K562 (cell line): ENCODE results near the gene RAP2B. TPM values are rescaled to one million over a fixed set of nuclear protein-coding genes. Genes with fewer than 3 reads are reported as not detected.

Experiments used
- ARNT ChIP-seq, 2 experiments: fragments of 450-650 bp; IDR thresholded peaks; 2 replicates each; pipeline ENCODE4 v1.6.1; 2016; ENCODE audit warnings: mild to moderate bottlenecking in 1 of 2
- CAMTA2 ChIP-seq: fragments of 250-450 bp; sonication (Bioruptor Pico); conservative IDR thresholded peaks from 2 replicates; pipeline ENCODE4 v1.5.1; 2022
- CBX3 ChIP-seq, 2 experiments: IDR thresholded peaks; 1 replicate in 1 of 2; 2 replicates in 1 of 2; pipeline ENCODE4 v1.6.1; 2012; ENCODE audit warnings: inconsistent platforms in 2 of 2, low read length in 2 of 2, borderline replicate concordance in 1 of 2, control low read depth in 1 of 2
- CREB1 ChIP-seq, 2 experiments: sonication (generic) in 1 of 2; formaldehyde crosslinking in 1 of 2; IDR thresholded peaks; 2 replicates each; pipeline versions ENCODE4 v1.6.1 to v1.8.0; 2012 to 2022; ENCODE audit warnings: inconsistent platforms in 1 of 2, mild to moderate bottlenecking in 1 of 2, missing genetic modification reagents in 1 of 2, moderate library complexity in 1 of 2
- DNMT1 ChIP-seq: fragments of 450-650 bp; IDR thresholded peaks from 2 replicates; pipeline ENCODE4 v1.6.1; 2016; ENCODE audit warnings: antibody characterized with exemption, mild to moderate bottlenecking
- HNRNPK ChIP-seq: fragments of 200-400 bp; formaldehyde crosslinking; IDR thresholded peaks from one replicate; pipeline ENCODE4 v1.6.1; 2018; ENCODE audit warnings: mild to moderate bottlenecking, low read depth, low read length; ENCODE audit not compliant: poor library complexity, severe bottlenecking
- KAT2B ChIP-seq: IDR thresholded peaks from one replicate; pipeline ENCODE4 v1.6.1; 2012; ENCODE audit warnings: low read depth, mild to moderate bottlenecking, control low read depth, inconsistent platforms, low read length, moderate library complexity
- KDM2B ChIP-seq: fragments of 250-450 bp; sonication (Bioruptor Pico); IDR thresholded peaks from 2 replicates; pipeline ENCODE4 v1.8.0; 2021; ENCODE audit warnings: mild to moderate bottlenecking, moderate library complexity
- LARP7 ChIP-seq: fragments of 450-650 bp; IDR thresholded peaks from 2 replicates; pipeline ENCODE4 v1.6.1; 2016
- MBD1 ChIP-seq: fragments of 250-450 bp; sonication (Bioruptor Pico); IDR thresholded peaks from 2 replicates; pipeline ENCODE4 v1.8.0; 2022; ENCODE audit warnings: inconsistent platforms
- MTA2 ChIP-seq: fragments of 450-650 bp; IDR thresholded peaks from 2 replicates; pipeline ENCODE4 v1.6.1; 2016; ENCODE audit warnings: low read depth
- NR2C1 ChIP-seq, 2 experiments: fragments of 450-650 bp; IDR thresholded peaks; 2 replicates each; pipeline ENCODE4 v1.6.1; 2017; ENCODE audit warnings: mild to moderate bottlenecking in 2 of 2, antibody characterized with exemption in 1 of 2, inconsistent platforms in 1 of 2, missing compliant biosample characterization in 1 of 2, missing genetic modification characterization in 1 of 2
- PRMT5 ChIP-seq: sonication (generic); formaldehyde crosslinking; IDR thresholded peaks from 2 replicates; pipeline ENCODE4 v1.5.0; 2020; ENCODE audit warnings: missing genetic modification reagents
- RBFOX2 ChIP-seq: fragments of 200-400 bp; formaldehyde crosslinking; IDR thresholded peaks from 2 replicates; pipeline ENCODE4 v1.6.1; 2017; ENCODE audit warnings: low read depth, mild to moderate bottlenecking, low read length, moderate library complexity
- SFPQ ChIP-seq: fragments of 200-400 bp; formaldehyde crosslinking; IDR thresholded peaks from 2 replicates; pipeline ENCODE4 v1.6.1; 2017; ENCODE audit warnings: mild to moderate bottlenecking, low read depth, low read length, moderate library complexity
- SUPT5H ChIP-seq: fragments of 450-650 bp; IDR thresholded peaks from 2 replicates; pipeline ENCODE4 v1.6.1; 2016
- TAL1 ChIP-seq: fragments of 450-650 bp; IDR thresholded peaks from 2 replicates; pipeline ENCODE4 v1.6.1; 2016; ENCODE audit warnings: mild to moderate bottlenecking
- TEAD4 ChIP-seq, 2 experiments: sonication (generic) in 1 of 2; formaldehyde crosslinking in 1 of 2; IDR thresholded peaks; 2 replicates each; pipeline versions ENCODE4 v1.6.1 to v1.8.0; 2012 to 2022; ENCODE audit warnings: borderline replicate concordance in 1 of 2, inconsistent platforms in 1 of 2, low read length in 1 of 2, mild to moderate bottlenecking in 1 of 2, missing genetic modification reagents in 1 of 2
- TFAP4 ChIP-seq: sonication (generic); formaldehyde crosslinking; IDR thresholded peaks from 2 replicates; pipeline ENCODE4 v1.8.0; 2022; ENCODE audit warnings: missing genetic modification reagents, mild to moderate bottlenecking, moderate library complexity, borderline replicate concordance
- ZFP91 ChIP-seq: sonication (generic); formaldehyde crosslinking; IDR thresholded peaks from 2 replicates; pipeline ENCODE4 v1.8.0; 2022; ENCODE audit warnings: mild to moderate bottlenecking, missing genetic modification reagents
- ZNF431 ChIP-seq: sonication (generic); formaldehyde crosslinking; IDR thresholded peaks from 2 replicates; pipeline ENCODE4 v1.8.0; 2022; ENCODE audit warnings: mild to moderate bottlenecking, missing genetic modification reagents
- ZNF79 ChIP-seq: fragments of 250-450 bp; sonication (Bioruptor Pico); IDR thresholded peaks from 2 replicates; pipeline ENCODE4 v1.4.0; 2020; ENCODE audit warnings: low read depth, mild to moderate bottlenecking, moderate library complexity
- polyA plus RNA-seq, 8 experiments: library from polyadenylated mRNA; depleted of rRNA in 4 of 8; stranded (reverse) in 5 of 8; unstranded in 3 of 8; fragments of >200 nt; fragmentation: Nextera tagmentation in 2 of 8; fragmentation: Illumina TruSeq in 1 of 8; extraction: Ambion mirVana in 2 of 8; extraction: Trizol in 1 of 8; gene quantifications; 2 replicates each; pipeline versions ENCODE4 v1.2.1 to v1.2.3, GENCODE V29; 2011 to 2014; ENCODE audit warnings: inconsistent platforms in 1 of 8, missing spikeins in 1 of 8
- total RNA-seq, 7 experiments: library from RNA; depleted of rRNA in 6 of 7; stranded (reverse); fragments of >200 nt in 6 of 7; fragmentation: Illumina TruSeq in 2 of 7; extraction: Trizol in 2 of 7; gene quantifications; 2 replicates each; pipeline versions ENCODE4 v1.2.1 to v1.2.3, GENCODE V29; 2011 to 2021; ENCODE audit warnings: low replicate concordance in 1 of 7

RAP2B gene
- total and polyA plus RNA-seq, 9 of the 15 experiments (the other 6 are each of a cell fraction or from before 2014, with no cell fraction given) = 9.4 to 31.2 (median 15.8) TPM

GRCh38 chr3:153161138-153161713 is 800 bp upstream of the RAP2B start (continued):
- TF ChIP-seq CREB1 (IDR thresholded peaks at IDR 0.05) = no peak
- no peak for TF ChIP-seq CREB1 (CRISPR knock-in tag; IDR thresholded peaks at IDR 0.05)
- peak in 1 of 2 experiments; percentile 43; a peak in 1 of 3 replicates for TF ChIP-seq CBX3 (IDR thresholded peaks at IDR 0.05; ENCODE audit: borderline replicate concordance in 1 of 2, low read length in 2 of 2)
- TF ChIP-seq DNMT1 = no peak
- no peak for TF ChIP-seq SFPQ
- no peak for TF ChIP-seq ZNF431 (CRISPR knock-in tag)
- TF ChIP-seq TFAP4 = peak; percentile 98
- TF ChIP-seq TAL1 = no peak
- no peak for TF ChIP-seq KDM2B
- no peak for TF ChIP-seq KAT2B
- TF ChIP-seq ZNF79 (CRISPR knock-in tag) = no peak
- TF ChIP-seq HNRNPK = no peak
- TF ChIP-seq SUPT5H = no peak
- 0 out of 2 replicates have a peak, but pooled peaks have one; percentile 2 for TF ChIP-seq TEAD4 (IDR thresholded peaks at IDR 0.05; ENCODE audit: low read length)
- TF ChIP-seq TEAD4 (CRISPR knock-in tag; IDR thresholded peaks at IDR 0.05; ENCODE audit: borderline replicate concordance) = no peak
- TF ChIP-seq MTA2 = no peak
- no peak for TF ChIP-seq ZFP91
- TF ChIP-seq PRMT5 = no peak
- TF ChIP-seq CAMTA2 = no peak
- TF ChIP-seq ARNT (IDR thresholded peaks at IDR 0.05) = 0 out of 4 replicates have a peak, but pooled peaks of 1 of the 2 experiments have one; percentile 0
- TF ChIP-seq LARP7 = no peak
- TF ChIP-seq RBFOX2 = 0 out of 2 replicates have a peak, but pooled peaks have one; percentile 42
- TF ChIP-seq NR2C1 (IDR thresholded peaks at IDR 0.05) = no peak
- no peak for TF ChIP-seq NR2C1 (tag; IDR thresholded peaks at IDR 0.05)
- no peak for TF ChIP-seq MBD1 (CRISPR knock-in tag)
